Measurements from ENCODE around the gene ITLN1.
A peak's percentile ranks its signal among the peaks of the same experiment; 100 is the strongest.

ITLN1 gene

GRCh38 chr1:160855181-160855981 is 29.6 kb downstream of the ITLN1 start:
- DNase-seq, result no peak

- DNase-seq, result no peak
Observed at GRCh38 chr1:160853754-160854153, 31.2 kb downstream of the ITLN1 start.

GRCh38 chr1:160853014-160853413 is 32.0 kb downstream of the ITLN1 start:
- no peak for DNase-seq

- DNase-seq, result no peak
Observed at GRCh38 chr1:160850993-160851392, 34.0 kb downstream of the ITLN1 start.

- DNase-seq, result no peak
Observed at GRCh38 chr1:160850541-160850940, 34.4 kb downstream of the ITLN1 start.

- no peak for DNase-seq
Observed at GRCh38 chr1:160846281-160846680, 38.7 kb downstream of the ITLN1 start.

- no peak for DNase-seq
Observed at GRCh38 chr1:160844447-160845232, 40.3 kb downstream of the ITLN1 start.

- DNase-seq, result no peak
Observed at GRCh38 chr1:160841079-160841478, 43.9 kb downstream of the ITLN1 start.

- no peak for DNase-seq
Observed at GRCh38 chr1:160839746-160840145, 45.2 kb downstream of the ITLN1 start.

GRCh38 chr1:160838888-160839287 is 46.1 kb downstream of the ITLN1 start:
- DNase-seq, result no peak

- peak; percentile 38 to 60 (median 51) for DNase-seq
Observed at GRCh38 chr1:160837558-160838205, 47.3 kb downstream of the ITLN1 start.

- no peak for DNase-seq
Observed at GRCh38 chr1:160836981-160837557, 47.9 kb downstream of the ITLN1 start.

GRCh38 chr1:160836561-160836960 is 48.4 kb downstream of the ITLN1 start:
- DNase-seq, result peak; percentile 35 to 44 (median 37)

- DNase-seq, result no peak
Observed at GRCh38 chr1:160835751-160836150, 49.2 kb downstream of the ITLN1 start.

- peak; percentile 74 to 90 (median 85) for DNase-seq
Observed at GRCh38 chr1:160834945-160835565, 49.9 kb downstream of the ITLN1 start.

- peak; percentile 78 to 86 (median 78) for DNase-seq
Observed at GRCh38 chr1:160830321-160831153, 54.4 kb downstream of the ITLN1 start.

- DNase-seq, result no peak
Observed at GRCh38 chr1:160829766-160830165, 55.2 kb downstream of the ITLN1 start.

- DNase-seq, result peak; percentile 86 to 89 (median 88)
Observed at GRCh38 chr1:160827418-160827817, 57.6 kb downstream of the ITLN1 start.

- no peak for DNase-seq
Observed at GRCh38 chr1:160826546-160826945, 58.4 kb downstream of the ITLN1 start.
